Measurements from ENCODE around the gene APCDD1. TPM values are rescaled to one million over a fixed set of nuclear protein-coding genes. Genes with fewer than 3 reads are reported as not detected.
A peak's percentile ranks its signal among the peaks of the same experiment; 100 is the strongest.

Gene APCDD1
- total RNA-seq (30.8 and 32.8 TPM in 2 replicates), polyA plus RNA-seq (35.7 and 51.2 TPM in 2 replicates)

GRCh38 chr18:10453806-10454680 lies at the start of gene APCDD1:
TSS of gene APCDD1 (plus strand) at chr18:10454635. CDS start at chr18:10454982, 347 bp downstream.
- Histone ChIP-seq H3K27ac (peak within 1 kb of the TSS; percentile 62), H3K4me3 (peak within 1 kb of the TSS; percentile 85), H3K9me3 (ENCODE audit: low read depth) (no peaks in the 10 kb centered on the region), H3K36me3 (no peaks in the 10 kb centered on the region), H3K4me1 (ENCODE audit: low read depth) (peaks cover 15% of the 10 kb centered on the region), H3K27me3 (peaks cover 12% of the 10 kb centered on the region)
- DNase-seq (ENCODE audit: low read depth in 1 of 2, low spot score in 1 of 2): peak; percentile 80 to 86
- no peak for TF ChIP-seq CTCF (IDR thresholded peaks at IDR 0.05; ENCODE audit: low read depth, low read length)

DNA sequence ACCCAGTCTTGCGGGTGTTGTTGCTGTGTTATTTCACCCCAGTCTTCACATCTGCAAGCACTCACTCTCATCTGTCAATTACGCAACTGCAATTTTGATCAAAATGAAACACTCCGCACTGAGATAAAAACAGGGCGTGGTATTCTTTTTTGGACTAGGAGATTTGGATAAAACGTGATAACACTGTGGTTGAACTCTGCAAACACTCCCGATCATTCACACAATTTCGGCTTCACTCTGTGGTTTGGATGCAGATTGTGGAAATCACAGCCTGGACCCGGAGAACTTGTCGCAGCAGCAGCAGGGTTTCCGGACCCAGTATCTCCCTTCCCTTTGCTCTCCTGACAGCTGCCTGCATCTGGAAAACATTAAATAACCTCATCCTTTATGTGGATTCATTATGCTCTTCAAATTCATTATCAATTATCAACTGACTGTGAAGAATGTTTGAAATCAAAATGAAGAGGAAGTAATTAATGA lies 49.4 kb upstream of the APCDD1 start:
- H3K4me1 ChIP-seq (ENCODE audit: low read depth): peaks cover 20% of the 10 kb centered on the region
- H3K4me3 ChIP-seq: no peak overlapping the region
- H3K36me3 ChIP-seq: no peaks in the 10 kb centered on the region
- H3K27ac ChIP-seq: no peak overlapping the region
- peak in 1 of 2 donors; percentile 44 for DNase-seq (ENCODE audit: low read depth in 1 of 2, low spot score in 1 of 2)
- H3K27me3 ChIP-seq: no peaks in the 10 kb centered on the region
- H3K9me3 ChIP-seq (ENCODE audit: low read depth): no peaks in the 10 kb centered on the region
- no peak for TF ChIP-seq CTCF (IDR thresholded peaks at IDR 0.05; ENCODE audit: low read depth, low read length)

DNA sequence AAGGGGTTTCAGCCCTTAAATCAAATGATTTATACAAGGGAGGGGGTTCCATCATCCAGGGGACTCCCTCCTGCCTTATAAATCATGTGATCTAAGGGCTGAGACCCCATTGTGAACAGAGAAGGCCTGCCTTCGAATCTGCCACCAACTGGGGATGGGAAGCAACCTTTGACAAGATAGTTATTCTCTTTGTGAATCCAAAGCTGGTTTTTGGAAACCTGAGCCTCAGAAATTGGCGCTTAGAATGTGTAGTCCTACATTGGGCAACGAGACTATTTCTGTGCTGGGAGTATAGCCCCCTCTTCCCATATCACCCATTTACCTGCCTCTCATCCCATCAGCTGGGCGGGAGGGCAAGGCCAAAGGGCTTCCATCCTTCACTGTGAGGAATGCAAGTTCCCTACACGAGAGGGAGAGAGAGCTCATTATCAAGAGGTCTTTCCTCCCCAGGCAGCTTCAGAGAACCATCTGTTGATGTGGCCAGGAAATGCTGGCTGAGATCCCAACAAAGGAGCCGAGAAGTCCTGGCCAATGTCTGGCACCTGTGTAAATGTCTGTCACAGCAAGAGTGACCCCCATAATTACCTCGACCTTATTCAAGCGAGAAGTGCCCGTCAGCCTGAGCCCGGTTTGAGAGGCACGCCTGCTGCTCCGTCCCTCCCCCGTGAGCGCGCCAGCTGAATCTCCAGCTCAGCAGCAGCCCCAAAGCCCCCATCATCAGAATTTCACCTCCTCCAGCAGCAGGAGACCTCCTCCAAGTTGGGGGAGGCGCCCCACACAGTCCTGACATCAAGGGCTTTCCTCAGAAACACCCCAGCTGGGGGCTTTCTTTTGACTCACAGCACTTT lies 48.4 kb upstream of the APCDD1 start:
- no peaks in the 10 kb centered on the region for H3K27me3 ChIP-seq
- peaks cover 23% of the 10 kb centered on the region for H3K4me1 ChIP-seq (ENCODE audit: low read depth)
- no peak for TF ChIP-seq CTCF (IDR thresholded peaks at IDR 0.05; ENCODE audit: low read depth, low read length)
- peak overlapping the region; percentile 32 for H3K27ac ChIP-seq
- peak in 1 of 2 donors; percentile 78 for DNase-seq (ENCODE audit: low read depth in 1 of 2, low spot score in 1 of 2)
- no peak overlapping the region for H3K4me3 ChIP-seq
- H3K9me3 ChIP-seq (ENCODE audit: low read depth): no peaks in the 10 kb centered on the region
- no peaks in the 10 kb centered on the region for H3K36me3 ChIP-seq

GRCh38 chr18:10408131-10408530 lies 46.3 kb upstream of the APCDD1 start:
- no peak for TF ChIP-seq CTCF (IDR thresholded peaks at IDR 0.05; ENCODE audit: low read depth, low read length)
- peak overlapping the region; percentile 48 for H3K27ac ChIP-seq
- no peaks in the 10 kb centered on the region for H3K9me3 ChIP-seq (ENCODE audit: low read depth)
- no peak overlapping the region for H3K4me3 ChIP-seq
- peaks cover 23% of the 10 kb centered on the region for H3K4me1 ChIP-seq (ENCODE audit: low read depth)
- no peaks in the 10 kb centered on the region for H3K27me3 ChIP-seq
- DNase-seq (ENCODE audit: low read depth in 1 of 2, low spot score in 1 of 2): peak in 1 of 2 donors; percentile 87
- H3K36me3 ChIP-seq: no peaks in the 10 kb centered on the region

GRCh38 chr18:10409041-10409440 lies 45.4 kb upstream of the APCDD1 start:
- Histone ChIP-seq H3K9me3 (ENCODE audit: low read depth) (no peaks in the 10 kb centered on the region), H3K27ac (no peak overlapping the region), H3K4me1 (ENCODE audit: low read depth) (peaks cover 23% of the 10 kb centered on the region), H3K36me3 (no peaks in the 10 kb centered on the region), H3K4me3 (no peak overlapping the region), H3K27me3 (no peaks in the 10 kb centered on the region)
- no peak for TF ChIP-seq CTCF (IDR thresholded peaks at IDR 0.05; ENCODE audit: low read depth, low read length)
- no peak for DNase-seq (ENCODE audit: low read depth in 1 of 2, low spot score in 1 of 2)
